Anterior cingulate cortex (tissue), 58 donors: ENCODE results near the gene INHA.

Source experiments
- DNase-seq, 58 donors: peaks; one replicate each; lab custom pipeline; 2025; lab: John Stamatoyannopoulos, UW

INHA gene

GRCh38 chr2:219539926-219540678 is 32.0 kb upstream of the INHA start:
- DNase-seq = no peak

- DNase-seq = no peak
These were observed 31.2 kb upstream of the INHA start for GRCh38 chr2:219540784-219541504.

DNA sequence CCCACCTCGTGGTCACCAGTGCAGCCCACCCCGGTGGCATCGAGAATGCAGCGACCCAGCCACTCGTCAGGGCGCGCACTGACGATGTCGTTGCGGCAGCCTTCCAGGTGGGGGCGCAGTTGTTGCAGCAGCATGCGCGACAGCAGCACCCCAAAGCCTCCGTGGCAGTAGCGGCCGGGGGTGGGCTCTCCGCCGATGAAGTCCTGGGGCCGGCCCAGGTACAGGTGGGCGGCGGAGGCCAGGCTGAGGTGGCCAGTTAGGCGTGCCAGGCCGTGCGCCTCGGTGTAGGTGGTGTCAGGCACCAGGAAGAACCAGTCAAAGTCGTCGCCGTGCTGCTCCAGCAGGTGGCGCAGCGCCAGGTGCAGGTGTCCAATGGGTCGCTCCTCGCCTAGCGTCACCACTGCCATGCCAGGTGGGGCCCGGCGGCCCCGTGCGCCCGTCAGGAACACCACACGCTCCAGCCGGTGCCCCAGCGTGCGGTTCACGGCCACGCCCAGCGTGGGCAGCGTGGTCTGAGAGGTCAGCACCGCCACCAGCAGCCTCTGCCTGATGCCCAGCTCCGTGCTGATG is 30.4 kb upstream of the INHA start:
- peak in 55 of 58 donors; percentile 25 to 87 (median 71) for DNase-seq

- DNase-seq = peak in 7 of 58 donors; percentile 42 to 74 (median 57)
These were observed 29.0 kb upstream of the INHA start for GRCh38 chr2:219542931-219543595.

DNA sequence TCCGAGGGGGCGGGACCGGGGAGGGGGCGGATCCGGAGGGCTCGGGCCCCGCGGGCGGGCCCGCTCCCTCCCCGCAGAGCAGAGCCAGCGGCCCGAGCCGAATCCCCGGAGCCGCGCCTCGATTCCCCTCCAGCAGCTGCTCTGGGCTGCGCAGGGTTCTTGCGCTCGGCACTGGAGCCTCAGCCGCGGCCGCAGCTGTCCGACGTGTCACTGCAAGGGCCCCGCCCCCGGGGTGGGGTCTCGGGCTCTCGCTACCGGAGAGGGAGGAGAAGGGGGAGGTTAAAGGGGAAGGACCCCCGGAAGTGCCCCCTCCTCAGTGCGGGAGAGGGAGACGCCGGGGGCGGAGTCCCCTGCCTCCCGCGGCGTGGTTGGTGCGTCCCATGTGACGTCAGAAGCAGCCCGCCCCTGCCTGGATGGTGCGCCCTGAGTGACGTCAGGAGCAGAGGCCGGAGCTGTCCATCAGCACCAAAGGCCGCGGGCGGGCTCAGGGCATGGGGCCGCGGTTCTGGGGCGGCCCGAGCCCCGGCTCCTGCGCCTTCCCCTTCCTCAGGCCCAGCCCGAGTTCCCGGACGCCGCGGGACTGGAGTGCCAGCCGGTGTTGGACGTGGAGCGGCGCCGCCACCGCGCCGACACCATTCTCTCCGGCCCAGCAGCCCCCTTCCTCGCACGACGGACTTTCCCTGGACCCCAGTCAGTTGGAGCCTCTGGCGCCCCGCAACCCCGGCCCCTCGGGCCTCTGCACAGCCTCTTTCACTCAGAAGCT is 28.3 kb upstream of the INHA start, which contains the start of the genes CHPF and TMEM198:
Gene CHPF, minus strand, starts transcription at position 214 of the 763 bp plus-strand sequence. CDS start 271 bp downstream, outside the sequence.
Gene TMEM198, plus strand, starts transcription at position 433 of the 763 bp plus-strand sequence. CDS start 700 bp downstream, outside the sequence.
- peak; percentile 85 to 100 (median 99) for DNase-seq

GRCh38 chr2:219544567-219544966 is 27.5 kb upstream of the INHA start:
- no peak for DNase-seq

GRCh38 chr2:219545295-219545942 is 26.7 kb upstream of the INHA start:
- DNase-seq = no peak

- no peak for DNase-seq
These were observed 26.2 kb upstream of the INHA start for GRCh38 chr2:219545943-219546352.

DNA sequence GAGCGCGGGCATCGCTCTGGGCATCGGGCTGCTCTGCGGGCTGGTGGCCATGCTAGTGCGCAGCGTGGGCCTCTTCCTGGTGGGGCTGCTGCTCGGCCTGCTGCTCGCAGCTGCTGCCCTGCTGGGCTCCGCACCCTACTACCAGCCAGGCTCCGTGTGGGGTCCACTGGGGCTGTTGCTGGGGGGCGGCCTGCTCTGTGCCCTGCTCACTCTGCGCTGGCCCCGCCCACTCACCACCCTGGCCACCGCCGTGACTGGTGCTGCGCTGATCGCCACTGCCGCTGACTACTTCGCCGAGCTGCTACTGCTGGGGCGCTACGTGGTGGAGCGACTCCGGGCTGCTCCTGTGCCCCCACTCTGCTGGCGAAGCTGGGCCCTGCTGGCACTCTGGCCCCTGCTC is 24.5 kb upstream of the INHA start:
- no peak for DNase-seq

DNA sequence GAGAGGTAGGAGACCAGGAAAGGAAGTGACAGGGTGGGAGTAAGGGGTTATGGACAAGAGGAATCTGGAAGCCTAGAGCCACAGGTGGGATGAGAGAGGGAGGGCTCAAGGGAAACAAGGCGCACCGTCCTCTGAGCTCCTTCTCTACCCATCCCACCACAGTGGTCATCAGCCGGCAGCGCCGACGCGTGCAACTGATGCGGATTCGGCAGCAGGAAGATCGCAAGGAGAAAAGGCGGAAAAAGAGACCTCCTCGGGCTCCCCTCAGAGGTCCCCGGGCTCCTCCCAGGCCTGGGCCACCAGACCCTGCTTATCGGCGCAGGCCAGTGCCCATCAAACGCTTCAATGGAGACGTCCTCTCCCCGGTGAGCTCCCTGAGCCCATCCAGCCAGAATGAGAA is 23.1 kb upstream of the INHA start:
- DNase-seq = no peak

DNA sequence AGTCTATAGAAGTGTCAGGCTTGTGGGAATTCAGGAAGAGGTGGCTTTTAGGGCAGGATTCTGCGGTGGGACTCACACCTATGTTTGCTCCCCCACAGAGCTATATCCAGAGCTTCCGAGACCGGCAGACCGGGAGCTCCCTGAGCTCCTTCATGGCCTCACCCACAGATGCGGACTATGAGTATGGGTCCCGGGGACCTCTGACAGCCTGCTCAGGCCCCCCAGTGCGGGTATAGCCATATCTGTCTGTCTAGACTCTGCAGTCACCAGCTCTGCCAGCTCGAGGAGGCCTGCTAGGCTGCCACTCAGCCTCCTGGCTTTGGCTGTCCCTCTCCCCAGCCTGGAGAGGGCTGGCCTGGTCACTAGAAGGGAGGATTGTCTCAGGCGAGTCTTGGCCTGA is 22.5 kb upstream of the INHA start:
- DNase-seq = no peak

- DNase-seq = peak in 25 of 58 donors; percentile 10 to 76 (median 32)
These were observed 20.4 kb upstream of the INHA start for GRCh38 chr2:219551441-219552381.

DNA sequence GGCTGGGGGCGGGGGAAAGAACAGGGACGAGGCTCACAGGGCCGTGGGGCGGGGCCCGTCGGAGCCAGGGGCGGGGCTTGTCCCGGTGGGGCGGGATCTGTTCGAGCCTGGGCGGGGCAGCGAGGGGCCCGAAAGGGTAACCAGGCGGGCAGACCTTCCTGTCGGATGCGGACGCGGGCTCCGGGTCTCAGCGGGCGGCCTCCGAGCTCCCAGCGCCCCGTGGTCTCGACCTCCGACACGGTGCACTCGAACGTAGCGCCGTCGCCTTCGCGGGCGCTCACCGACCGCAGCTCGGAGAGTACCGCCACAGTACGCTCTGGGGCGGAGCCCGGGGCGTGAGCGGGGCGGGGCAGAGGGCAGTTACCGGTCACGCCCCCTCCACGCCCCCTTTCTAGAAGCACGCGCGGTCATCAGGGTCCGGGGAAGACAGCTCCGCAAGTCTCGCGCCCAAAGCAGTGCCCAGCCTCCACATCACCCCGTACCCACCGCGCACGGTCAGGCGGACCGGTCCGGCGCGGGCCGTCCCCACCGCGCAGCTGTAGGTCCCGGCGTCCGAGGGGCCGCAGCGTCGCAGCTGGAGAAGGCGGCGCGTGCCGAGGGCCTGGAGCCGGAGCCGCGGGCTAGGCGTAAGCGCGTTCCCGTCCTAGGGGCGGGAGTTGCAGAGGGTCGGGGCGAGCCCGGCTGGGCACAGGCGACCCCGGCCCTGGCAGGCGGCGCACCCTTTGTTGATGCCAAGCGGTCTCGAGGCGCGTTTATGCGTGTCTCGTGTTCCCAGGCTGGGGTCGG is 19.5 kb upstream of the INHA start:
- peak; percentile 41 to 94 (median 82) for DNase-seq

DNA sequence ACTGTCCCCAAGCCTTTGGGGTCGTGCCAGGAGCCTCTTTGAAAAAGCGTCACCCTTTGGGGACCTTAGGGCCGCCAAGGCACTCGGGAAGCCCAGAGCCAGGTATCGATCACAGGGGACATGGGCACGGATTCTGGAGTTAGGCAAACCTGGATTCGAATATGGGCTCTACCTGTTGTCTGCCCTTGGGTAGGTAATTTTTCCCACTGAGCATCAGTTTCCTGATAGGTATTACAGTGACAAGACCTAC is 19.0 kb upstream of the INHA start:
- peak in 2 of 58 donors; percentile 34 to 53 for DNase-seq

- DNase-seq = no peak
These were observed 18.6 kb upstream of the INHA start for GRCh38 chr2:219553463-219553963.

DNA sequence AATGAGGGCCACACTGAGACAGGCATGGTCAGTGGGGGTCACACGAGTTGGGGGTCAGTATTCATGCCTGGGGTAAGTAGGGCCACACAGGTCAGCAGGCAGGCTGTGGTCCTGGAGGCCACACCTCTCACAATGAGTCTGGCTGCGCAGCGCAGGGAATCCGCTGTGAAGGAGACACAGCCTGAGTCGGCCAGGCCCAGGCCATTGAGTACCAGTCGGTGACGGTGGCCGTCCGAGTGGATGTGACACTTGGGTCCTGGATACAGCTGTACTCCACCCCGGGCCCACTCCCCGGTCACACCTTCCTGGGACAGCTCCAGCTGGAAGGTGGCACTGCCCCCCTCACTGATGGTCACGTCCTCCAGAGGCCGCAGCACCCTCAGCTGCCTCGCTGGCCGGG is 17.8 kb upstream of the INHA start:
- DNase-seq = no peak

DNA sequence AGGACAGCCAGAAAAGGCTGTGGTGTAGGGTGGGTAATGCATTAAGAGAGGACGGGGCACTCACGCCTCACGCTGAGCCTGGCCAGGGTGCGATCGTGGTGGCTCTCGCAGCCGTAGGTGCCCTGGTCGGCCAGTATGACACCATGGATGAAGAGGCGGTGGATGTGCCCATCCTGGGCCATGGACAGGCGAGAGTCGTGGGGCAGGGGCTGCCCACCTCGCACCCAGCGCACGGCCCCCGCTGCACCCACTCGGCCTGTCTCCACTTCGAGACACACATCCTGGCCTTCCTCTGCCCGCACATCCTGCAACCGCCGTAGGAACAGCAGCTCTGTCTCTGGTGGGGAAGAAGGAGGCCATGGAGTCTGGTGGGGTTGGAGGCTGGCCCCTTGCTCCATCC is 16.2 kb upstream of the INHA start:
- DNase-seq = no peak

DNA sequence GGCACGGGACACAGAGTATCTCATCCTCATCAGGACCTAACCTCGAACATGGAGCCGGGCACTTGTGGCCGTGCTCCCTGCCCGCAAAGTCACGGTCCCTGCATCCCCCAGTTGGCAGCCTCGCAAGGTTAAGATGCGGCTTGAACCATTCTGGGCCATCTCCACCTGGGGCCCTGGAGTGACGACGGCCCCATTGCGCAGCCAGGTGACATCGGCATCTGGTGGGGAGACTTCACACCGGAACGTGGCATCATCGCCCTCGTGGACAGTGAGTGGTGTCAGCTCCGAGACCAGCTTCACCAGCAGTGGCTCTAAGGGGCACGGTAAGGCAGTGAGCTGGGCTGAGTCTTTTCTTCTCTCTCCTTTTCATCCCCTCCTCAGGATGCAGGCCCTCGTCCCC is 15.7 kb upstream of the INHA start:
- no peak for DNase-seq
